Bronchial epithelial cell (primary cell): ENCODE measurements around the gene ECE1. TPM values are rescaled to one million over a fixed set of nuclear protein-coding genes. Genes with fewer than 3 reads are reported as not detected.

Experiments used
- DNase-seq: peaks from one replicate; pipeline ENCODE4 v3.0.0-alpha.2; 2010; ENCODE audit warnings: low read depth
- FAIRE-seq: peaks from 2 replicates; lab custom pipeline; 2011; peaks lifted over from hg19 to GRCh38; lab: Jason Lieb, UNC
- H3K27me3 ChIP-seq: 2 replicates; pipeline ENCODE4 v1.5.1; 2011; ENCODE audit warnings: low read length; ENCODE audit not compliant: control insufficient read depth, insufficient read depth
- H3K36me3 ChIP-seq: 2 replicates; pipeline ENCODE4 v1.5.1; 2011; ENCODE audit warnings: low read length; ENCODE audit not compliant: control insufficient read depth, insufficient read depth
- H3K4me3 ChIP-seq: 2 replicates; pipeline ENCODE4 v1.5.1; 2011; ENCODE audit warnings: mild to moderate bottlenecking, low read depth, low read length, control low read depth
- total RNA-seq: library from RNA; depleted of rRNA; stranded (reverse); fragments of >200 nt; gene quantifications from 2 replicates; pipeline ENCODE4 v1.2.1, GENCODE V29; 2014
- TF ChIP-seq, protein P1 (sequence below): IDR thresholded peaks from 2 replicates; pipeline ENCODE4 v1.5.1; 2011; ENCODE audit warnings: mild to moderate bottlenecking, moderate library complexity, low read length, control low read depth, inconsistent platforms; ENCODE audit not compliant: insufficient read depth, severe bottlenecking

Gene ECE1
- total RNA-seq, 1 donor from 2014 or later: 44.2 TPM

- H3K36me3 ChIP-seq: peaks cover 24% of the 10 kb centered on the region
- TF ChIP-seq, protein P1, sequence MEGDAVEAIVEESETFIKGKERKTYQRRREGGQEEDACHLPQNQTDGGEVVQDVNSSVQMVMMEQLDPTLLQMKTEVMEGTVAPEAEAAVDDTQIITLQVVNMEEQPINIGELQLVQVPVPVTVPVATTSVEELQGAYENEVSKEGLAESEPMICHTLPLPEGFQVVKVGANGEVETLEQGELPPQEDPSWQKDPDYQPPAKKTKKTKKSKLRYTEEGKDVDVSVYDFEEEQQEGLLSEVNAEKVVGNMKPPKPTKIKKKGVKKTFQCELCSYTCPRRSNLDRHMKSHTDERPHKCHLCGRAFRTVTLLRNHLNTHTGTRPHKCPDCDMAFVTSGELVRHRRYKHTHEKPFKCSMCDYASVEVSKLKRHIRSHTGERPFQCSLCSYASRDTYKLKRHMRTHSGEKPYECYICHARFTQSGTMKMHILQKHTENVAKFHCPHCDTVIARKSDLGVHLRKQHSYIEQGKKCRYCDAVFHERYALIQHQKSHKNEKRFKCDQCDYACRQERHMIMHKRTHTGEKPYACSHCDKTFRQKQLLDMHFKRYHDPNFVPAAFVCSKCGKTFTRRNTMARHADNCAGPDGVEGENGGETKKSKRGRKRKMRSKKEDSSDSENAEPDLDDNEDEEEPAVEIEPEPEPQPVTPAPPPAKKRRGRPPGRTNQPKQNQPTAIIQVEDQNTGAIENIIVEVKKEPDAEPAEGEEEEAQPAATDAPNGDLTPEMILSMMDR: no peak
Measured at GRCh38 chr1:21268281-21269239, 21.7 kb downstream of the ECE1 start.

GRCh38 chr1:21267191-21268077 is 22.8 kb downstream of the ECE1 start:
- Histone ChIP-seq H3K4me3 (no peak overlapping the region), H3K27me3 (no peaks in the 10 kb centered on the region), H3K36me3 (peaks cover 23% of the 10 kb centered on the region)
- TF ChIP-seq, protein P1: no peak
- no peak for DNase-seq
- no peak for FAIRE-seq

More at GRCh38 chr1:21268281-21269239, 21.7 kb downstream of the ECE1 start:
- DNase-seq: no peak
- no peak for FAIRE-seq
- no peak overlapping the region for H3K4me3 ChIP-seq
- no peaks in the 10 kb centered on the region for H3K27me3 ChIP-seq

- DNase-seq (no peak), FAIRE-seq (peak; percentile 77)
- no peak overlapping the region for H3K4me3 ChIP-seq
- TF ChIP-seq, protein P1: no peak
- H3K36me3 ChIP-seq: peaks cover 18% of the 10 kb centered on the region
- H3K27me3 ChIP-seq: no peaks in the 10 kb centered on the region
Measured at GRCh38 chr1:21266119-21266774, 24.0 kb downstream of the ECE1 start.

GRCh38 chr1:21265644-21266043 is 24.6 kb downstream of the ECE1 start:
- no peak for FAIRE-seq
- Histone ChIP-seq H3K36me3 (peaks cover 13% of the 10 kb centered on the region), H3K27me3 (no peaks in the 10 kb centered on the region), H3K4me3 (no peak overlapping the region)
- DNase-seq: no peak
- TF ChIP-seq, protein P1: no peak

- H3K36me3 ChIP-seq: peaks cover 17% of the 10 kb centered on the region
- FAIRE-seq: no peak
- no peak overlapping the region for H3K4me3 ChIP-seq
- peak; percentile 92 for DNase-seq
- H3K27me3 ChIP-seq: no peaks in the 10 kb centered on the region
- TF ChIP-seq, protein P1: no peak
Measured at GRCh38 chr1:21264898-21265297, 25.4 kb downstream of the ECE1 start.
